Measurements from ENCODE around the gene EXO1. TPM values are rescaled to one million over a fixed set of nuclear protein-coding genes. Genes with fewer than 3 reads are reported as not detected.
A peak's percentile ranks its signal among the peaks of the same experiment; 100 is the strongest.

EXO1 gene
- total RNA-seq, 1 experiment from 2014 or later, result 32.9 TPM

GRCh38 chr1:241823925-241824324 lies 24.1 kb upstream of the EXO1 start:
- CTCF ChIA-PET, result no interaction called here
- no peaks in the 10 kb centered on the region for H3K4me1 ChIP-seq (ENCODE audit: control insufficient read depth in 1 of 2, insufficient read depth in 2 of 2, low read length in 2 of 2)
- H3K36me3 ChIP-seq (ENCODE audit: control insufficient read depth in 1 of 2, insufficient read depth in 2 of 2, low read length in 2 of 2), result no peaks in the 10 kb centered on the region
- peak; percentile 74 for TF ChIP-seq YY1 (IDR thresholded peaks at IDR 0.05; ENCODE audit: extremely low read depth, insufficient replicate concordance, low read depth, low read length)
- peak; percentile 62 for TF ChIP-seq SP1 (IDR thresholded peaks at IDR 0.05; ENCODE audit: low read depth)
- peak; percentile 94 for TF ChIP-seq CBX3 (IDR thresholded peaks at IDR 0.05; ENCODE audit: low read depth)
- no peak for TF ChIP-seq ATF3 (IDR thresholded peaks at IDR 0.05)
- 0 out of 2 replicates have a peak, but pooled peaks have one; percentile 38 for TF ChIP-seq SIN3A (IDR thresholded peaks at IDR 0.05; ENCODE audit: low read depth)
- peak; percentile 60; the same call in 1 of the 2 replicates for TF ChIP-seq SRF (IDR thresholded peaks at IDR 0.05; ENCODE audit: low read depth)
- TF ChIP-seq POLR2AphosphoS5 (IDR thresholded peaks at IDR 0.05; ENCODE audit: low read depth, low read length), result peak; percentile 47
- TF ChIP-seq ELF1 (IDR thresholded peaks at IDR 0.05; ENCODE audit: borderline replicate concordance, low read depth), result peak; percentile 30; the same call in 1 of the 2 replicates
- TF ChIP-seq REST (IDR thresholded peaks at IDR 0.05; ENCODE audit: low read depth), result no peak
- no peak for TF ChIP-seq CTCF (IDR thresholded peaks at IDR 0.05 in 2 of 3, conservative IDR thresholded peaks at IDR 0.05 in 1 of 3; ENCODE audit: borderline replicate concordance in 1 of 3, insufficient read depth in 1 of 3, low read depth in 2 of 3, low read length in 2 of 3)
- TF ChIP-seq MAX (IDR thresholded peaks at IDR 0.05), result peak; percentile 65
- TF ChIP-seq ZFX (IDR thresholded peaks at IDR 0.05), result peak; percentile 79
- no peak for TF ChIP-seq ZNF274 (IDR thresholded peaks at IDR 0.05; ENCODE audit: low read depth, low read length)
- TF ChIP-seq EZH2 (IDR thresholded peaks at IDR 0.05), result no peak
- no peak for TF ChIP-seq RAD21 (IDR thresholded peaks at IDR 0.05; ENCODE audit: low read depth)
- peak; percentile 23; the same call in 1 of the 2 replicates for TF ChIP-seq JUND (IDR thresholded peaks at IDR 0.05)
- TF ChIP-seq POLR2A (IDR thresholded peaks at IDR 0.05; ENCODE audit: borderline replicate concordance, extremely low read depth, insufficient read depth, insufficient read length), result no peak
- TF ChIP-seq EGR1 (IDR thresholded peaks at IDR 0.05; ENCODE audit: low read depth), result no peak
- TF ChIP-seq ZBTB33 (IDR thresholded peaks at IDR 0.05; ENCODE audit: extremely low read depth, insufficient replicate concordance, low read length), result no peak
- 0 out of 2 replicates have a peak, but pooled peaks have one; percentile 24 for TF ChIP-seq CEBPB (IDR thresholded peaks at IDR 0.05; ENCODE audit: low read depth)
- TF ChIP-seq EZH2phosphoT487 (IDR thresholded peaks at IDR 0.05; ENCODE audit: borderline replicate concordance), result no peak
- 0 out of 2 replicates have a peak, but pooled peaks have one; percentile 10 for TF ChIP-seq FOSL1 (IDR thresholded peaks at IDR 0.05; ENCODE audit: low read depth)

More at GRCh38 chr1:241823925-241824324, 24.1 kb upstream of the EXO1 start:
- H3K27me3 ChIP-seq (ENCODE audit: insufficient read depth, low read length), result no peaks in the 10 kb centered on the region
- ChIA-PET RAD21 (ENCODE audit: low non-redundant PET in 1 of 2, low total read pairs in 2 of 2, uncharacterized antibody in 2 of 2, unreplicated experiment in 2 of 2) (no interaction called here), POLR2A (no interaction called here)
- H3K9me2 ChIP-seq (ENCODE audit: insufficient read depth), result no peaks in the 10 kb centered on the region
- peak overlapping the region; percentile 83 for H2AFZ ChIP-seq (ENCODE audit: low read depth, low read length, poor library complexity, severe bottlenecking)
- H3K4me3 ChIP-seq (replicated peaks in 1 of 2; ENCODE audit: low read depth in 1 of 2, low read length in 2 of 2), result peak overlapping the region; percentile 59 to 65
- peak overlapping the region; percentile 11; the same call in 1 of the 2 replicates for H3K27ac ChIP-seq (ENCODE audit: low read depth, low read length)
- BruUV-seq (replicated peaks), result no TSS peak
- intact Hi-C loops (cut with micrococcal nuclease), result no loop called here
- no peaks in the 10 kb centered on the region for H3K79me2 ChIP-seq (ENCODE audit: insufficient read depth, low read length)
- ATAC-seq (peak; percentile 95), DNase-seq (ENCODE audit: low read depth, low spot score) (peak; percentile 64)
- H3K4me2 ChIP-seq (ENCODE audit: low read length), result peak overlapping the region; percentile 64
- H4K20me1 ChIP-seq (ENCODE audit: insufficient read depth), result no peaks in the 10 kb centered on the region
- H3K9ac ChIP-seq (ENCODE audit: low read length), result peak overlapping the region; percentile 59
- H3K9me3 ChIP-seq (ENCODE audit: control insufficient read depth in 1 of 2, insufficient read depth in 1 of 2, low read depth in 1 of 2, low read length in 2 of 2), result no peaks in the 10 kb centered on the region

Data from HCT116 (cell line).